Measurements from ENCODE around the gene FAF1.

The FAF1 gene

GRCh38 chr1:50471967-50472366, 488.1 kb downstream of the FAF1 start:
- Histone ChIP-seq H3K36me3 (ENCODE audit: control insufficient read depth, low read length) (peaks cover 26% of the 10 kb centered on the region), H3K27me3 (ENCODE audit: control insufficient read depth, low read length) (no peaks in the 10 kb centered on the region), H3K27ac (ENCODE audit: low read depth, low read length) (no peak overlapping the region), H3K4me2 (ENCODE audit: low read length) (no peak overlapping the region), H3K4me3 (ENCODE audit: low read length) (no peak overlapping the region), H3F3A (ENCODE audit: control insufficient read depth, insufficient read depth) (no peaks in the 10 kb centered on the region), H3K79me2 (ENCODE audit: control insufficient read depth, low read length) (no peaks in the 10 kb centered on the region), H3K9me2 (replicated peaks; ENCODE audit: control insufficient read depth, low read length) (no peaks in the 10 kb centered on the region), H3K9me3 (ENCODE audit: control insufficient read depth, insufficient read depth, low read length) (no peaks in the 10 kb centered on the region), H4K20me1 (ENCODE audit: control insufficient read depth, insufficient read depth, low read depth, low read length) (no peaks in the 10 kb centered on the region), H3K4me1 (ENCODE audit: control insufficient read depth, low read length) (peaks cover 6% of the 10 kb centered on the region)
- TF ChIP-seq, protein P1, sequence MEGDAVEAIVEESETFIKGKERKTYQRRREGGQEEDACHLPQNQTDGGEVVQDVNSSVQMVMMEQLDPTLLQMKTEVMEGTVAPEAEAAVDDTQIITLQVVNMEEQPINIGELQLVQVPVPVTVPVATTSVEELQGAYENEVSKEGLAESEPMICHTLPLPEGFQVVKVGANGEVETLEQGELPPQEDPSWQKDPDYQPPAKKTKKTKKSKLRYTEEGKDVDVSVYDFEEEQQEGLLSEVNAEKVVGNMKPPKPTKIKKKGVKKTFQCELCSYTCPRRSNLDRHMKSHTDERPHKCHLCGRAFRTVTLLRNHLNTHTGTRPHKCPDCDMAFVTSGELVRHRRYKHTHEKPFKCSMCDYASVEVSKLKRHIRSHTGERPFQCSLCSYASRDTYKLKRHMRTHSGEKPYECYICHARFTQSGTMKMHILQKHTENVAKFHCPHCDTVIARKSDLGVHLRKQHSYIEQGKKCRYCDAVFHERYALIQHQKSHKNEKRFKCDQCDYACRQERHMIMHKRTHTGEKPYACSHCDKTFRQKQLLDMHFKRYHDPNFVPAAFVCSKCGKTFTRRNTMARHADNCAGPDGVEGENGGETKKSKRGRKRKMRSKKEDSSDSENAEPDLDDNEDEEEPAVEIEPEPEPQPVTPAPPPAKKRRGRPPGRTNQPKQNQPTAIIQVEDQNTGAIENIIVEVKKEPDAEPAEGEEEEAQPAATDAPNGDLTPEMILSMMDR (IDR thresholded peaks at IDR 0.05; ENCODE audit: low read depth, low read length, poor library complexity, severe bottlenecking): no peak
- TF ChIP-seq EZH2phosphoT487 (IDR thresholded peaks at IDR 0.05; ENCODE audit: borderline replicate concordance, low read length): no peak

DNA sequence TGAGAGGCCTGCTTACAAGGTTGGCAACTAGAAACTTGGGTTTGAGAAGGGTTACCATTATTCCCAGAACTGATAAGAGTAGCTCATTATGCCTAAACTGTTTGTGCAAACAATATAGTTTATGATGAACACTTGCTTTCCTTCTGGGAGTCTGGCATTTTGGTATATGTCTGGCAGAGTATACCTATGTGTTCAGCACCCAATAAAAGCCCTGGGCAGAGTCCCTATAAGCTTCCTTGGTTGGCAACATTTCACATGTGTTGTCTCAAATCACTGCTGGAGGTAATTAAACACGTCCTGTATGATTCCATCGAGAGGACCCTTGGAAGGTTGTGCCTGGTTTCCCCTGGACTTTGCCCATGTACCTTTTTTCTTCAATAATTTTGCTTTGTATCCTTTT, 497.1 kb downstream of the FAF1 start:
- TF ChIP-seq EZH2phosphoT487 (IDR thresholded peaks at IDR 0.05; ENCODE audit: borderline replicate concordance, low read length): no peak
- TF ChIP-seq, protein P1 (IDR thresholded peaks at IDR 0.05; ENCODE audit: low read depth, low read length, poor library complexity, severe bottlenecking): no peak

GRCh38 chr1:50458507-50458906, 501.6 kb downstream of the FAF1 start:
- Histone ChIP-seq H4K20me1 (ENCODE audit: control insufficient read depth, insufficient read depth, low read depth, low read length) (no peaks in the 10 kb centered on the region), H3K36me3 (ENCODE audit: control insufficient read depth, low read length) (no peaks in the 10 kb centered on the region), H3K4me2 (ENCODE audit: low read length) (no peak overlapping the region), H3K27me3 (ENCODE audit: control insufficient read depth, low read length) (no peaks in the 10 kb centered on the region), H3K4me3 (ENCODE audit: low read length) (no peak overlapping the region), H3K9me3 (ENCODE audit: control insufficient read depth, insufficient read depth, low read length) (no peaks in the 10 kb centered on the region), H3K79me2 (ENCODE audit: control insufficient read depth, low read length) (no peaks in the 10 kb centered on the region), H3K4me1 (ENCODE audit: control insufficient read depth, low read length) (no peaks in the 10 kb centered on the region), H3K27ac (ENCODE audit: low read depth, low read length) (no peak overlapping the region), H3F3A (ENCODE audit: control insufficient read depth, insufficient read depth) (no peaks in the 10 kb centered on the region), H3K9me2 (replicated peaks; ENCODE audit: control insufficient read depth, low read length) (no peaks in the 10 kb centered on the region)
- TF ChIP-seq, protein P1 (IDR thresholded peaks at IDR 0.05; ENCODE audit: low read depth, low read length, poor library complexity, severe bottlenecking): no peak
- no peak for TF ChIP-seq EZH2phosphoT487 (IDR thresholded peaks at IDR 0.05; ENCODE audit: borderline replicate concordance, low read length)

More for the DNA sequence above, 497.1 kb downstream of the FAF1 start:
- H3K4me2 ChIP-seq (ENCODE audit: low read length): no peak overlapping the region
- H3K9me2 ChIP-seq (replicated peaks; ENCODE audit: control insufficient read depth, low read length): no peaks in the 10 kb centered on the region
- no peaks in the 10 kb centered on the region for H3K27me3 ChIP-seq (ENCODE audit: control insufficient read depth, low read length)
- H3K27ac ChIP-seq (ENCODE audit: low read depth, low read length): no peak overlapping the region
- no peaks in the 10 kb centered on the region for H3F3A ChIP-seq (ENCODE audit: control insufficient read depth, insufficient read depth)
- H3K79me2 ChIP-seq (ENCODE audit: control insufficient read depth, low read length): no peaks in the 10 kb centered on the region
- no peaks in the 10 kb centered on the region for H3K4me1 ChIP-seq (ENCODE audit: control insufficient read depth, low read length)
- H3K4me3 ChIP-seq (ENCODE audit: low read length): no peak overlapping the region
- no peaks in the 10 kb centered on the region for H4K20me1 ChIP-seq (ENCODE audit: control insufficient read depth, insufficient read depth, low read depth, low read length)
- H3K36me3 ChIP-seq (ENCODE audit: control insufficient read depth, low read length): no peaks in the 10 kb centered on the region; the same call in 1 of the 2 replicates
- H3K9me3 ChIP-seq (ENCODE audit: control insufficient read depth, insufficient read depth, low read length): no peaks in the 10 kb centered on the region

Measured in DOHH2 (cell line).